Caco-2 (cell line): Measurements from ENCODE around the gene KHDC4. TPM values are rescaled to one million over a fixed set of nuclear protein-coding genes. Genes with fewer than 3 reads are reported as not detected.
"Not testable (repeated sequence)": the region's sequence is repeated elsewhere in the genome, so short reads cannot be mapped to it uniquely, and the experiment has no call there.

Source experiments
- BruUV-seq: library from RNA; stranded (reverse); fragments of 400-500 nt; replicated peaks from 2 replicates; lab custom pipeline; 2021; lab: Mats Ljungman, UMichigan
- CTCF ChIA-PET: fragments of 300-600 bp; sonication (Branson Sonifier 250); formaldehyde crosslinking; loops from one replicate; lab custom pipeline; 2022; ENCODE audit warnings: antibody characterized with exemption; lab: Charles Lee
- POLR2A ChIA-PET: fragments of 300-600 bp; sonication (Branson Sonifier 250); formaldehyde crosslinking; loops from one replicate; lab custom pipeline; 2022; ENCODE audit warnings: antibody characterized with exemption; lab: Charles Lee
- DNase-seq, 2 experiments: peaks; one replicate each; pipeline versions ENCODE4 v3.0.0 to v3.0.0-alpha.2; 2020 to 2022
- H3K27me3 ChIP-seq: replicated peaks from 2 replicates; pipeline ENCODE4 v1.6.0; 2011; ENCODE audit warnings: low read length; ENCODE audit not compliant: control insufficient read depth, insufficient read depth
- H3K36me3 ChIP-seq: 2 replicates; pipeline ENCODE4 v1.5.1; 2011; ENCODE audit warnings: low read length; ENCODE audit not compliant: control insufficient read depth, insufficient read depth
- H3K4me1 ChIP-seq: fragments of 250-450 bp; sonication (Bioruptor Pico); 2 replicates; pipeline ENCODE4 v1.5.1; 2020; ENCODE audit warnings: mild to moderate bottlenecking
- H3K4me3 ChIP-seq: 2 replicates; pipeline ENCODE4 v1.5.1; 2011; ENCODE audit warnings: low read depth, mild to moderate bottlenecking, control low read depth, low read length
- H3K9me3 ChIP-seq: fragments of 250-450 bp; sonication (Bioruptor Pico); 2 replicates; pipeline ENCODE4 v1.5.1; 2020; ENCODE audit warnings: mild to moderate bottlenecking, moderate library complexity
- H3K27ac Mint-ChIP-seq: one replicate; pipeline ENCODE4 v1.8.0; 2022; ENCODE audit warnings: mixed read lengths; ENCODE audit not compliant: unreplicated experiment
- H3K27me3 Mint-ChIP-seq: one replicate; pipeline ENCODE4 v1.8.0; 2022; ENCODE audit warnings: mixed read lengths; ENCODE audit not compliant: insufficient read depth, unreplicated experiment
- H3K36me3 Mint-ChIP-seq: one replicate; pipeline ENCODE4 v1.8.0; 2022; ENCODE audit warnings: mild to moderate bottlenecking, mixed read lengths; ENCODE audit not compliant: insufficient read depth, unreplicated experiment
- H3K4me1 Mint-ChIP-seq: one replicate; pipeline ENCODE4 v1.8.0; 2022; ENCODE audit warnings: low read depth, mixed read lengths; ENCODE audit not compliant: unreplicated experiment
- H3K4me3 Mint-ChIP-seq: one replicate; pipeline ENCODE4 v1.8.0; 2022; ENCODE audit warnings: mild to moderate bottlenecking, moderate library complexity, mixed read lengths; ENCODE audit not compliant: unreplicated experiment
- H3K9me3 Mint-ChIP-seq: one replicate; pipeline ENCODE4 v1.8.0; 2022; ENCODE audit warnings: mixed read lengths; ENCODE audit not compliant: unreplicated experiment
- intact Hi-C: fragments of 100-400 bp; cut with micrococcal nuclease; formaldehyde crosslinking; loops from one replicate; pipeline ENCODE4 v1.10.0; 2022; ENCODE audit not compliant: unreplicated experiment
- total RNA-seq: library from RNA; stranded (reverse); gene quantifications from 2 replicates; pipeline ENCODE4 v1.2.3, GENCODE V29; 2022
- TF ChIP-seq, protein P1 (sequence below), 2 experiments: fragments of 200-600 bp in 1 of 2; IDR thresholded peaks; 1 replicate in 1 of 2; 2 replicates in 1 of 2; pipeline versions ENCODE4 v1.5.1 to v1.8.0; 2011 to 2022; ENCODE audit warnings: antibody characterized with exemption in 1 of 2, control low read depth in 1 of 2, inconsistent platforms in 1 of 2, low read depth in 1 of 2, low read length in 1 of 2, mild to moderate bottlenecking in 1 of 2, moderate library complexity in 1 of 2; ENCODE audit not compliant: insufficient read depth in 1 of 2, severe bottlenecking in 1 of 2, unreplicated experiment in 1 of 2

KHDC4 gene
- total RNA-seq, 1 experiment from 2014 or later = 68.5 TPM

DNA sequence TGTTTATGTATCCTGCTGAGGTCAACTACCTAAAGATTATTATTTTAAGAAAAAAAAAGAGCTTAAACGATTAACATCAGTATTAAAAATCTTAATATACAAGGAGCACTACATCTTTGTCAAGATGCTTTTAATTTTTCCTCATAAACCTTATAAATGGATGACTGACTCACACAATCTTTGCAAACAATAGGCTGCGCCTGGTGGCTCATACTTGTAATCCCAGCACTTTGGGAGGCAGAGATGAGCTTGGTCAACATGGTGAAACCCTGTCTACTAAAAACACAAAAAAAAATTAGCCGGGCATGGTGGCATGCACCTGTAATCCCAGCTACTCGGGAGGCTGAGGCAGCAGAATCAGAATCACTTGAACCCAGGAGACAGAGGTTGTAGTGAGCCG, 1.7 kb downstream of the KHDC4 start:
- no peak for DNase-seq
- CTCF ChIA-PET = interaction anchor here (0.5 kb wide), 1 partner anchor 80 kb away, joined by 10 read pairs; no protein-coding TSS in a partner anchor
- no peak overlapping the region for H3K4me3 ChIP-seq
- Mint-ChIP-seq H3K4me1 (peaks cover 16% of the 10 kb centered on the region), H3K27me3 (no peaks in the 10 kb centered on the region), H3K9me3 (no peaks in the 10 kb centered on the region), H3K4me3 (peak overlapping the region; percentile 19), H3K36me3 (no peaks in the 10 kb centered on the region), H3K27ac (no peak overlapping the region)
- TF ChIP-seq, protein P1, sequence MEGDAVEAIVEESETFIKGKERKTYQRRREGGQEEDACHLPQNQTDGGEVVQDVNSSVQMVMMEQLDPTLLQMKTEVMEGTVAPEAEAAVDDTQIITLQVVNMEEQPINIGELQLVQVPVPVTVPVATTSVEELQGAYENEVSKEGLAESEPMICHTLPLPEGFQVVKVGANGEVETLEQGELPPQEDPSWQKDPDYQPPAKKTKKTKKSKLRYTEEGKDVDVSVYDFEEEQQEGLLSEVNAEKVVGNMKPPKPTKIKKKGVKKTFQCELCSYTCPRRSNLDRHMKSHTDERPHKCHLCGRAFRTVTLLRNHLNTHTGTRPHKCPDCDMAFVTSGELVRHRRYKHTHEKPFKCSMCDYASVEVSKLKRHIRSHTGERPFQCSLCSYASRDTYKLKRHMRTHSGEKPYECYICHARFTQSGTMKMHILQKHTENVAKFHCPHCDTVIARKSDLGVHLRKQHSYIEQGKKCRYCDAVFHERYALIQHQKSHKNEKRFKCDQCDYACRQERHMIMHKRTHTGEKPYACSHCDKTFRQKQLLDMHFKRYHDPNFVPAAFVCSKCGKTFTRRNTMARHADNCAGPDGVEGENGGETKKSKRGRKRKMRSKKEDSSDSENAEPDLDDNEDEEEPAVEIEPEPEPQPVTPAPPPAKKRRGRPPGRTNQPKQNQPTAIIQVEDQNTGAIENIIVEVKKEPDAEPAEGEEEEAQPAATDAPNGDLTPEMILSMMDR (IDR thresholded peaks at IDR 0.05; ENCODE audit: insufficient read depth in 1 of 2, low read depth in 1 of 2, low read length in 1 of 2, severe bottlenecking in 1 of 2, unreplicated experiment in 1 of 2) = no peak
- intact Hi-C loops = no loop called here
- 0 out of 2 replicates have a peak, but pooled peaks cover 1% of the 10 kb centered on the region for H3K36me3 ChIP-seq
- POLR2A ChIA-PET = no interaction called here
- peaks cover 20% of the 10 kb centered on the region for H3K4me1 ChIP-seq
- no peaks in the 10 kb centered on the region for H3K9me3 ChIP-seq
- no peaks in the 10 kb centered on the region for H3K27me3 ChIP-seq
- no TSS peak for BruUV-seq

DNA sequence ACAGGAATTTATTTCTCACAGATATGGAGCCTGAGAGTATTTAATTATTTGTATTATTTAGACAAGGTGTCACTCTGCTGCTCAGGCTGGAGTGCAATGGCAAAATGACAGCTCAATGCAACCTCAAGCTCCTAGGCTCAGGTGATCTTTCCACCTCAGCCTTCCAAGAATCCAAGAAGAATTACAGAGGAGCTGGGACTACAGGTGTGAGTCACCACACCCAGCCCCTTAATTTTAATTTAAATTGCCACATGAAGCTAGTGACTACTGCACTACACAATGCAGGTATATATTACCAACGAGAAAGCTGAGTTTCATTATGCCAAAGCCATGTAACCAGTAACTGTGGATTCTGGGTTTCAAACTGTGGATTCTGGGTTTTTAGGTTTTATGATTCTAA, 2.1 kb downstream of the KHDC4 start:
- Histone ChIP-seq H3K27me3 (no peaks in the 10 kb centered on the region), H3K4me3 (no peak overlapping the region), H3K36me3 (0 out of 2 replicates have a peak, but pooled peaks cover 1% of the 10 kb centered on the region), H3K4me1 (peaks cover 20% of the 10 kb centered on the region), H3K9me3 (no peaks in the 10 kb centered on the region)
- H3K4me1 Mint-ChIP-seq = peaks cover 16% of the 10 kb centered on the region
- H3K36me3 Mint-ChIP-seq = no peaks in the 10 kb centered on the region
- TF ChIP-seq, protein P1 (IDR thresholded peaks at IDR 0.05; ENCODE audit: insufficient read depth in 1 of 2, low read depth in 1 of 2, low read length in 1 of 2, severe bottlenecking in 1 of 2, unreplicated experiment in 1 of 2) = no peak
- intact Hi-C loops = no loop called here
- peak overlapping the region; percentile 19 for H3K4me3 Mint-ChIP-seq
- no peaks in the 10 kb centered on the region for H3K9me3 Mint-ChIP-seq
- DNase-seq = no peak
- ChIA-PET POLR2A (no interaction called here), CTCF (interaction anchor here (0.5 kb wide), 1 partner anchor 80 kb away, joined by 10 read pairs; no protein-coding TSS in a partner anchor)
- no peak overlapping the region for H3K27ac Mint-ChIP-seq
- BruUV-seq = no TSS peak
- no peaks in the 10 kb centered on the region for H3K27me3 Mint-ChIP-seq

DNA sequence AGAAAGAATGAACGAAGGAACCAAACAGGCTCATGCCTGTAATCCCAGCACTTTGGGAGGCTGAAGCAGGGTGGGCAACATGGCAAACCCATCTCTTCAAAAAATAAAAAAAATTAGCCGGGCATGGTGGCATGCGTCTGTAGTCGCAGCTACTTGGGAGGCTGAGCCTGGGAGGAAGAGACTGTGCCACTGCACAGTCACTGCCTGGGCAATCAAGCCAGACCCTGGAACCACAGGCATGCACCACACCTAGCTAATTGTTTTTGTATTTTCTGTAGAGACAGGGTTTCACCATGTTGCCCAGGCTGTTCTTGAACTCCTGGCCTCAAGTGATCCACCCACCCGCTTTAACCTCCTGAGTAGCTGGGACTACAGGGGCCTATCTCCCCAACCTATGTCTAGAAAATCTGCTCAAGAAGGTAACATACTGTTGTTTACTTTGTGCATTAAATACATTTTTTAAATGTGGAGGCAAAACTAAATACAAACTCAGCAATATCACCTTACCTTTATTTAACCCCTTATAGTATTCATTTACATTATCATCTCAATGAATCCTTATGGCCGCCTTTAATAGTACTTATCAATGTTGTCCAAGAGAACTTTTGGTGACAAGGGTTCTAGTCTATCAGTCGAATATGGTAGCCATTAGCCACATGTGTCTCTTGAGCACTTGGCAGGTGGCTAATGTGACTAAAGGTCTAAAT, 2.7 kb downstream of the KHDC4 start:
- ChIA-PET POLR2A (interaction anchor here (0.7 kb wide), 1 partner anchor 320 kb away, joined by 4 read pairs; no protein-coding TSS in a partner anchor), CTCF (no interaction called here)
- H3K4me1 Mint-ChIP-seq = peaks cover 16% of the 10 kb centered on the region
- Histone ChIP-seq H3K9me3 (no peaks in the 10 kb centered on the region), H3K36me3 (peaks cover 3% of the 10 kb centered on the region; the same call in 1 of the 2 replicates), H3K27me3 (no peaks in the 10 kb centered on the region), H3K4me3 (no peak overlapping the region), H3K4me1 (peaks cover 20% of the 10 kb centered on the region)
- peak overlapping the region; percentile 54 for H3K4me3 Mint-ChIP-seq
- no peaks in the 10 kb centered on the region for H3K36me3 Mint-ChIP-seq
- H3K27ac Mint-ChIP-seq = no peak overlapping the region
- no peaks in the 10 kb centered on the region for H3K27me3 Mint-ChIP-seq
- BruUV-seq = no TSS peak
- intact Hi-C loops = no loop called here
- DNase-seq = no peak
- no peaks in the 10 kb centered on the region for H3K9me3 Mint-ChIP-seq
- TF ChIP-seq, protein P1 (IDR thresholded peaks at IDR 0.05; ENCODE audit: insufficient read depth in 1 of 2, low read depth in 1 of 2, low read length in 1 of 2, severe bottlenecking in 1 of 2, unreplicated experiment in 1 of 2) = no peak

DNA sequence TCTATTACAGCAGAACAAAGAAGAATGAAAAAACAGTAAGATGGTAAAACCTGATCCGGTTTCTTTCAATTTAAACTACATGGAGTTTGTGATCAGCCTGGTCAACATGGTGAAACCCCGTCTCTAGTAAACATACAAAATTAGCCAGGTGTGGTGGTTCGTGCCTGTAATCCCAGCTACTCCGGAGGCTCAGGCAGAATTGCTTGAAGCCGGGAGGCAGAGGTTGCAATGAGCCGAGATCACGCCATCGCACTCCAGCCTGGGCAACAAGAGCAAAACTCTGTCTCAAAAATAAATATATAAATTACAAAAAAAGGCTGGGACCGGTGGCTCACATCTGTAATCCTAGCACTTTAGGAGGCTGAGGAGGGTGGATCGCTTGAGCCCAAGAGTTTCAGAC, 3.5 kb downstream of the KHDC4 start:
- POLR2A ChIA-PET = interaction anchor here (0.7 kb wide), 1 partner anchor 320 kb away, joined by 4 read pairs; no protein-coding TSS in a partner anchor
- Mint-ChIP-seq H3K4me3 (peak overlapping the region; percentile 54), H3K4me1 (peaks cover 16% of the 10 kb centered on the region)
- H3K27me3 Mint-ChIP-seq, H3K9me3 Mint-ChIP-seq, CTCF ChIA-PET, H3K27me3 ChIP-seq, H3K36me3 ChIP-seq, H3K4me3 ChIP-seq, DNase-seq, H3K27ac Mint-ChIP-seq, BruUV-seq, H3K9me3 ChIP-seq, H3K36me3 Mint-ChIP-seq, intact Hi-C loops: not testable (repeated sequence)
- H3K4me1 ChIP-seq = peaks cover 20% of the 10 kb centered on the region
